ENCODE data around the gene GPSM1. TPM values are rescaled to one million over a fixed set of nuclear protein-coding genes. Genes with fewer than 3 reads are reported as not detected.

GPSM1 gene
- total and polyA plus RNA-seq, 4 donors = 12.6 to 41.6 (median 22.7) TPM

- Histone ChIP-seq H3K27ac (ENCODE audit: low read depth in 1 of 2, low read length in 1 of 2) (no peak overlapping the region), H3K4me1 (ENCODE audit: control insufficient read depth in 5 of 5, insufficient read depth in 5 of 5, low read length in 5 of 5) (peaks cover 0 to 8% (median 0%) of the 10 kb centered on the region in 5 donors), H3K9ac (ENCODE audit: insufficient read depth in 1 of 2, low read length in 2 of 2) (no peak overlapping the region), H3K9me3 (ENCODE audit: control insufficient read depth in 4 of 4, insufficient read depth in 3 of 4, low read length in 3 of 4) (peaks cover 0 to 5% (median 2%) of the 10 kb centered on the region in 4 donors), H3K27me3 (ENCODE audit: control insufficient read depth in 3 of 3, insufficient read depth in 3 of 3, low read length in 2 of 3) (no peaks in the 10 kb centered on the region), H3K4me3 (no peak overlapping the region), H3K36me3 (ENCODE audit: control insufficient read depth in 4 of 4, insufficient read depth in 4 of 4, low read length in 4 of 4) (peaks cover 0 to 2% (median 0%) of the 10 kb centered on the region in 4 donors)
- ATAC-seq (ENCODE audit: insufficient read depth, low FRiP score) (no peak), DNase-seq (no peak)
- TF ChIP-seq, protein P1, sequence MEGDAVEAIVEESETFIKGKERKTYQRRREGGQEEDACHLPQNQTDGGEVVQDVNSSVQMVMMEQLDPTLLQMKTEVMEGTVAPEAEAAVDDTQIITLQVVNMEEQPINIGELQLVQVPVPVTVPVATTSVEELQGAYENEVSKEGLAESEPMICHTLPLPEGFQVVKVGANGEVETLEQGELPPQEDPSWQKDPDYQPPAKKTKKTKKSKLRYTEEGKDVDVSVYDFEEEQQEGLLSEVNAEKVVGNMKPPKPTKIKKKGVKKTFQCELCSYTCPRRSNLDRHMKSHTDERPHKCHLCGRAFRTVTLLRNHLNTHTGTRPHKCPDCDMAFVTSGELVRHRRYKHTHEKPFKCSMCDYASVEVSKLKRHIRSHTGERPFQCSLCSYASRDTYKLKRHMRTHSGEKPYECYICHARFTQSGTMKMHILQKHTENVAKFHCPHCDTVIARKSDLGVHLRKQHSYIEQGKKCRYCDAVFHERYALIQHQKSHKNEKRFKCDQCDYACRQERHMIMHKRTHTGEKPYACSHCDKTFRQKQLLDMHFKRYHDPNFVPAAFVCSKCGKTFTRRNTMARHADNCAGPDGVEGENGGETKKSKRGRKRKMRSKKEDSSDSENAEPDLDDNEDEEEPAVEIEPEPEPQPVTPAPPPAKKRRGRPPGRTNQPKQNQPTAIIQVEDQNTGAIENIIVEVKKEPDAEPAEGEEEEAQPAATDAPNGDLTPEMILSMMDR (IDR thresholded peaks at IDR 0.05; ENCODE audit: control extremely low read depth, extremely low read depth) = no peak
- WGBS, 2 donors = 92 to 97% methylated on average over 12 of the region's 12 CpGs
Observed at GRCh38 chr9:136302527-136302926, 24.8 kb upstream of the GPSM1 start.

DNA sequence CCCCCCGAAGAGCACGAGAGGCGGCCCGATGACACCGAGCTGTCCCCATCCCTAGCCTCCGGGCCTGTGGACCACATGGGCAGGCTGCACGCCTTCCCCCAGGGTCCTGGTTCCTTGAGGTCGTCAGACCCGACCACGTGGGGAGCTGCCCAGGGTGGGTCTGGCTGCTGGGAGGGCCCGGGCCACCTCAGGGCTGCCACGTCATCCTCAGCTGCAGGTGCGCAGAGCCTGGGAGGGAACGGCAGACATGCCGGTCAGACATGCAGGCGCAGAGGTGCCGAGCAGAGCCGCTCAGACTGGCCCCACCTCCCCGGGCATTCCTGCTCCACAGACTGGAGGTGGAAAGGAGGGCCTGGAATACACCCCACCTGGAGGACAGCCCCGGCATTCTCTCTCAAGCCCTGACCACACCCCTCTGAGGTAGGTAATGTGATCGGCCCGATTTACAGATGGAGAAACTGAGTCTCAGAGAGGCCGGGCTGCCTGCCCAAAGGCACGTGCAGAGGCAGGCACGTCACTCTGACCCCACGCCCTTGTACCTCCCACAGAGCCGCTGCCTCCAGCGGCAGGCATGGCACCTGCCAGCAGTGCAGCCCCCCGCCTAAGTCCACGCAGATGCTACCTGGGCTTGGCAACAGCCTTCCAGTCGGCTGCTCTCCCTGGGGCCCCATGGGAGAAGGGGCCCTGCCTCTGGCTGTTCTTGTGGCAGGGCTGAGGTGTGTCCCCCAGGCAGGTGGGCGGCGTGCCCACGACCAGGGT, 24.1 kb upstream of the GPSM1 start:
- WGBS, 2 donors = 84 to 90% methylated on average over 34 of the region's 34 CpGs
- DNase-seq (no peak), ATAC-seq (ENCODE audit: insufficient read depth, low FRiP score) (no peak)
- peaks cover 0 to 2% (median 0%) of the 10 kb centered on the region in 4 donors for H3K36me3 ChIP-seq (ENCODE audit: control insufficient read depth in 4 of 4, insufficient read depth in 4 of 4, low read length in 4 of 4)
- TF ChIP-seq, protein P1 (IDR thresholded peaks at IDR 0.05; ENCODE audit: control extremely low read depth, extremely low read depth) = no peak
- H3K27me3 ChIP-seq (ENCODE audit: control insufficient read depth in 3 of 3, insufficient read depth in 3 of 3, low read length in 2 of 3) = no peaks in the 10 kb centered on the region
- peaks cover 0 to 8% (median 0%) of the 10 kb centered on the region in 5 donors for H3K4me1 ChIP-seq (ENCODE audit: control insufficient read depth in 5 of 5, insufficient read depth in 5 of 5, low read length in 5 of 5)
- H3K27ac ChIP-seq (ENCODE audit: low read depth in 1 of 2, low read length in 1 of 2) = no peak overlapping the region
- H3K9me3 ChIP-seq (ENCODE audit: control insufficient read depth in 4 of 4, insufficient read depth in 3 of 4, low read length in 3 of 4) = peaks cover 0 to 5% (median 2%) of the 10 kb centered on the region in 4 donors
- no peak overlapping the region for H3K4me3 ChIP-seq
- no peak overlapping the region for H3K9ac ChIP-seq (ENCODE audit: insufficient read depth in 1 of 2, low read length in 2 of 2)

- no peak within 1 kb of the TSS for H3K9ac ChIP-seq (ENCODE audit: insufficient read depth in 1 of 2, low read length in 2 of 2)
- H3K27me3 ChIP-seq (ENCODE audit: control insufficient read depth in 3 of 3, insufficient read depth in 3 of 3, low read length in 2 of 3) = no peaks in the 10 kb centered on the region
- no peak for ATAC-seq (ENCODE audit: insufficient read depth, low FRiP score)
- H3K27ac ChIP-seq (ENCODE audit: low read depth in 1 of 2, low read length in 1 of 2) = no peak within 1 kb of the TSS
- DNase-seq = no peak
- peaks cover 0 to 7% (median 2%) of the 10 kb centered on the region in 4 donors for H3K9me3 ChIP-seq (ENCODE audit: control insufficient read depth in 4 of 4, insufficient read depth in 3 of 4, low read length in 3 of 4)
- TF ChIP-seq, protein P1 (IDR thresholded peaks at IDR 0.05; ENCODE audit: control extremely low read depth, extremely low read depth) = no peak
- H3K36me3 ChIP-seq (ENCODE audit: control insufficient read depth in 4 of 4, insufficient read depth in 4 of 4, low read length in 4 of 4) = peaks cover 0 to 2% (median 0%) of the 10 kb centered on the region in 4 donors
- peaks cover 0 to 8% (median 0%) of the 10 kb centered on the region in 5 donors for H3K4me1 ChIP-seq (ENCODE audit: control insufficient read depth in 5 of 5, insufficient read depth in 5 of 5, low read length in 5 of 5)
- no peak within 1 kb of the TSS for H3K4me3 ChIP-seq
- WGBS, 2 donors = 79 to 87% methylated on average over 22 of the region's 22 CpGs
Observed at GRCh38 chr9:136303825-136304416, 23.4 kb upstream of the GPSM1 start, which contains the start of gene CCDC187. Gene CCDC187 (minus strand): TSS chr9:136304094. CDS start chr9:136303830, 264 bp downstream.
